ELR (cell line): Measurements from ENCODE around the gene SLC38A7.
A peak's percentile ranks its signal among the peaks of the same experiment; 100 is the strongest.

ENCODE experiments used
- DNase-seq: peaks from one replicate; pipeline ENCODE4 v3.0.0-alpha.2; 2015; ENCODE audit warnings: low read depth

Gene SLC38A7

DNA sequence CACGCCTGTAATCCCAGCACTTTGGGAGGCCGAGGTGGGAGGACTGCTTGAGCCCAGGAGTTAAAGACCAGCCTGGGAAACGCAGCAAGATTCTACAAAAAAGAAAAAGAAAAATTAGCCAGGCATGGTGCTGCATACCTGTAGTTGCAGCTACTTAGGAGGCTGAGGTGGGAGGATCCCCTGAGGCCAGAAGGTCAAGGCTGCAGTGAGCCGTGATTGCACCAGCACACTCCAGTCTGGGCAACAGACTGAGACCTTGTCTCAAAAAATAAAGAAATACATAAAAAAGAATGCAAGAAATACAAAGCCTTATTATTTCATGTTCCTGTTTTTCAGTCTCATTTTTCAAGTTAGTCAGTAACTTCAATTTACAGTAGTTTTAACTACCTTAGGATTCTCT lies 49.1 kb downstream of the SLC38A7 start:
- no peak for DNase-seq

DNA sequence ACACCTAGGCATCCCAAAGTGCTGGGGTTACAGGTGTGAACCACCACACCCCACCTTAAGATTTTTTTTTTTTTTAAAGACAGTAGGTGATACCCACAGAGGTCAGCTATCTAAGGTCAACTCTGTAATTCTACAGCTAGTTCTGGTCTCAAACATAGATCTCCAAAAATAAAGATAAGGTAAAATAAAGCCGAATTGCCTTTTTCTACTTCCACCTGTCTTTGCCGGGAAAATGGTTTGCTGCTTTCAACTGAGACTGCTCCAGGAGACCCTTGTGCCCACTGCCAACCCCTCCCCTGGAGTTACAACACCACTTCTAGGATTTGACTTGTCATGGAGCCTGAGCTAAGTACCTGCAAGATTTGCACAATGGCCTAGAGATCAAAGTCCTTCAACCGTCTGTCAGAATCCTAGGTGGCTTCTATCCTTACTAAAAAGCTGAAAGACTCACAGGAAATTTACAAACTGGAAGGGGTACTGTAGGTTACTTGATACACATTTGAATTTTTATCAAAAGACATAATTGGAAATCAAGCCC lies 50.2 kb downstream of the SLC38A7 start:
- no peak for DNase-seq

DNA sequence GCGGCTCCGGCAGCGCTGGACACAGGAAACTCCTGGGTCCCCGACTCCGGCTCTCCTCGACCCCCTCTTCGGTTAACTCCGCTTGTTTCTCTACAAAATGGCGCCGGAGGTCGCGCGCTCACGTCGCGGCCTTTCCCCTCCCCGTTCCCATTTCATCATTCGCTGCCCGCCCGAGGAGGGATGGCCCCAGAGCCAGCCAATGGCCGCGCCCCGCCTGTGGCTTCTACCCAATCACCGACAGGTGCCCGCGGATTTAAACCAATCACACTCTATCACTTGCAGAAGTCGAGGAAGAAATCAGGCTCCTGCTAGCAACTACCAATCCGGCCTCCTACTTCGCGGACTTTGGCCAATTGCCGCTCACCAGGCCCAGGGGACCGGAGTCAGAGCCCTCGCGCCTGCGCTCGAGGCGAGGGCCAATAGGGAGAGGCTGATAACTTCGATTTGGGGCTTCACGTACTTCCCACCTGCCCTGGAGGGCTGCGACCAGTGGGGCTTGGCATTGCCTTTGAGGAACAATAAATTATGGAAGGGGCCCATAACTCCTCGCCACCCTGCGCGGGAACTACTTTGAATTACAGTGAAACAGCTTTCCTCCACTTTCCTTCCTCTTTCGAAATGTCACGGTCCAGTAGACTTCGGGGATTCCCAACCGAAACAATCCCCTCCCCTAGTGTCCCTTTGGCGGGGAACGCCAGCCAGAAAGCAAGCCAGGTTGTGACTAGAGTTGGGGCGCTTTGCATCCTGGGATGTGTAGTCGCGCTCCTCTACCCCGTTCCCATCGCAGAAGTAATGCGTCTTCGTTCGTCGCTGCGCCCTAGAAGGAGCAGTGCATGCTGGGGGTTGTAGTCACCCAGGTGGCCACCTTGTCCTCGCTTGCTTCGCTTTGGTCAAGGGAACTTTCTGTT lies 54.6 kb downstream of the SLC38A7 start, which contains the start of gene CNOT1:
Gene CNOT1 (minus strand): TSS at position 94 of the 908 bp plus-strand sequence. CDS start 30,489 bp downstream, outside the sequence.
- DNase-seq = peak; percentile 99

DNA sequence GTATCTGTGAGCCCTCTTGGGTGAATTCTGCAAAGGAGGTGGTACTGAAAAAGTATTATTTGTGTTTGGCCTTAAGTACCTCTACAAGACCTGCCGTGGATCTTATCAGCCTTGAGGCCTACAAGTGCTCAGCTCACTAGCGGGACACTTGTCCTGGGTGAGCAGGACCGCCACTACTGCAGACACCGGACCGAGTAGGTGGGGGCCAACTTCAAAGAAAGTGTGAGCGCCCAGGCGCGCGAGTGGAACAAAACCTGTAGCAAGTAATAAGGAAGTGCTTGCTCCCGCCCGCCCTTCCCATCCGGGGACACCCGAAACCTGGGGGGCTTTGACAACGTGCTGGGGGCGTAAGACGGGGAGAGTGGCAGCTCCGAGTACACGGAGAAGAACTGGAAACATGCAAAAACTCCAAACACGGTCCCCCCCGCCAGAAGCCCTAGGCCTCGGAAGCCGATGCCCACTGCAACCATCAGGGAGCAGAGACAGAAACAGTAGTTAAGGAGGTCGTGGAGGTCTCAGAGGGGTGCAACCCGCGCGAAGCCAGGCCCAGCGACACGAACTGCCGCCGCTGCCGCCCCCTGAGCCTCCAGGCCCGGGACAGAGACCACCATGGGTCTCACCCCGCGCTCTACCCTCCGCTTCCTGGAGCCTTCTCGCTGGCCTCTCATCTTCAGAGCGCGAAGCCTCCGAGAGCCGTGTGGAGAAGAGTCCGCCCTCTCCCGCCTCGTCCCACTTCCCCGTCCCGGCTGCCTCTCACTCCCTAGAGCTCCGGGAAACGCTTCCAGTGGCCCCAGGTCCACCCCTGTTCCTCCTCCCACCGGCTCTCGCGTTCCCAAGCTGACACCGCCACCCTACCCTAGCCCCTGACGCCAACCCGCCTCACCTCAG lies 55.5 kb downstream of the SLC38A7 start:
- peak; percentile 56 for DNase-seq

DNA sequence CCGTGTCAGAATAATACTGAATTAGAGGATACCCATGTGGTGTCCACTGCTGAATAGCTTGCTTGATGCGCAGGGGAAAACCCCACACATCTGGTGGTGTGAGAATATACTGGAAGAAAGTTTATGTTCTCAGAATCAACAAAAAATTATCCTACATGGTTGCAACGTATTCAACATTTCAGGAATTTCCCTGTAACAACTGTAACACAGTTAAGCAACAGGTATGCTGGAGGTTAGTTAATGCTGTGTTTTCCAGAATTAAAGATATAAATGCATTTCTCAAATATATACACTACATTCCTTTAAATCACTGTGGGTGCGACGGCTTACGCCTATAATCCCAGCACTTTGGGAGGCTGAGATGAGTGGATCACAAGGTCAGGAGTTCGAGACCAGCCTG lies 60.4 kb downstream of the SLC38A7 start:
- DNase-seq = no peak

DNA sequence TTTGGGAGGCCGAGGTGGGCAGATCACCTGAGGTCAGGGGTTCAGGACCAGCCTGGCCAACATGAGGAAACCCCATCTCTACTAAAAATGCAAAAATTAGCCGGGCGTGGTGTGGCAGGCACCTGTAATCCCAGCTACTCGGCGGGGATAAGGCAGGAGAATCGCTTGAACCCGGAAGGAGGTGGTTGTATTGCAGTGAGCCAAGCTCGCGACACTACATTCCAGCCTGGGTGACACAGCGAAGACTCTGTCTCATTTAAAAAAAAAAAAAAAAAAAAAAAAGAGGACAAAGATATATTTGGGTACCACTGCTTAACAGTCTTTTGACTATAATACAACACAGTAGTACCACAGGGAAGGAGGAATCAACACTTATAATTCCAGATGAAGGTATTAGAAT lies 64.2 kb downstream of the SLC38A7 start:
- no peak for DNase-seq

DNA sequence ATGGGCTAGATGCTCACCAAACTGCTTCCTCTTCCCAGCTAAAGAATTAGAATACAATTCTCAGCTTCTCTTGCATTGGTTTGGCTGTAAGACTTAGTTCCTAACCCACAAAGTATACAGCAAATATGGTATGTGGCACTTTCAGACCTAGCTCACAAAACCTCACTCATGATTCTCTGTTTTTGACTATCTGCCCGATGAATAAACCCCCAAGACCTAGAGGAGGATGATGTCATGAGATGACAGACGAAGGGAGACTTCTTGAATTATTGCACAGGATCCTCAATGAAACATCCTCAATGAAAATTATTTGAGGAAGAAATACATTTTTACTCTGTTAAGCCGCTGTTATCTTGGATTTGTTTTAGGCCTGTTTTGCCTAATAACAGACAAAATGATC lies 69.3 kb downstream of the SLC38A7 start:
- DNase-seq = peak; percentile 78
